ENCODE results near the gene RPL27. TPM values are rescaled to one million over a fixed set of nuclear protein-coding genes. Genes with fewer than 3 reads are reported as not detected.

Gene RPL27
- total RNA-seq, 1 donor from 2014 or later, result 1,032 TPM

- Mint-ChIP-seq H3K4me1 (ENCODE audit: low read depth, unreplicated experiment) (peaks cover 43% of the 10 kb centered on the region), H3K27me3 (ENCODE audit: low read depth, unreplicated experiment) (no peaks in the 10 kb centered on the region), H3K4me3 (ENCODE audit: unreplicated experiment) (no peak overlapping the region), H3K9me3 (ENCODE audit: unreplicated experiment) (no peaks in the 10 kb centered on the region), H3K27ac (ENCODE audit: unreplicated experiment) (no peak overlapping the region), H3K36me3 (ENCODE audit: low read depth, unreplicated experiment) (peaks cover 11% of the 10 kb centered on the region)
- H2AFZ ChIP-seq (ENCODE audit: low read depth, low read length), result no peak overlapping the region
- DNase-seq (ENCODE audit: low read depth), result no peak
- no peak overlapping the region for H3K9ac ChIP-seq (ENCODE audit: low read length)
- peaks cover 32% of the 10 kb centered on the region for H4K20me1 ChIP-seq (ENCODE audit: insufficient read depth, low read length)
- H3K4me1 ChIP-seq (ENCODE audit: insufficient read depth, low read length), result peaks cover 20% of the 10 kb centered on the region
- H3K9me3 ChIP-seq (ENCODE audit: insufficient read depth, low read depth, low read length), result no peaks in the 10 kb centered on the region
- no peak for FAIRE-seq
- TF ChIP-seq EZH2 (IDR thresholded peaks at IDR 0.05; ENCODE audit: insufficient read depth, low read length) (no peak), CTCF (IDR thresholded peaks at IDR 0.05; ENCODE audit: insufficient read depth, low read depth, low read length) (no peak)
- peak overlapping the region; percentile 22 for H3K4me2 ChIP-seq (ENCODE audit: low read length)
- peaks cover 42% of the 10 kb centered on the region for H3K79me2 ChIP-seq (ENCODE audit: insufficient read depth, low read length)
- H3K36me3 ChIP-seq (ENCODE audit: insufficient read depth, low read length), result peaks cover 8% of the 10 kb centered on the region
- H3K27ac ChIP-seq (ENCODE audit: low read depth, low read length), result no peak overlapping the region
- no peaks in the 10 kb centered on the region for H3K27me3 ChIP-seq (ENCODE audit: insufficient read depth, low read length)
- H3K4me3 ChIP-seq (ENCODE audit: insufficient read depth, low read depth, low read length), result no peak overlapping the region
Measured at GRCh38 chr17:43018932-43019331, 20.7 kb downstream of the RPL27 start.

- Histone ChIP-seq H3K27me3 (ENCODE audit: insufficient read depth, low read length) (no peaks in the 10 kb centered on the region), H3K4me3 (ENCODE audit: insufficient read depth, low read depth, low read length) (no peak overlapping the region), H4K20me1 (ENCODE audit: insufficient read depth, low read length) (peaks cover 29% of the 10 kb centered on the region), H3K4me2 (ENCODE audit: low read length) (peak overlapping the region; percentile 90), H3K79me2 (ENCODE audit: insufficient read depth, low read length) (peaks cover 42% of the 10 kb centered on the region), H3K4me1 (ENCODE audit: insufficient read depth, low read length) (peaks cover 23% of the 10 kb centered on the region), H3K36me3 (ENCODE audit: insufficient read depth, low read length) (peaks cover 8% of the 10 kb centered on the region), H3K27ac (ENCODE audit: low read depth, low read length) (no peak overlapping the region), H3K9ac (ENCODE audit: low read length) (no peak overlapping the region), H2AFZ (ENCODE audit: low read depth, low read length) (no peak overlapping the region), H3K9me3 (ENCODE audit: insufficient read depth, low read depth, low read length) (no peaks in the 10 kb centered on the region)
- Mint-ChIP-seq H3K27me3 (ENCODE audit: low read depth, unreplicated experiment) (no peaks in the 10 kb centered on the region), H3K4me1 (ENCODE audit: low read depth, unreplicated experiment) (peaks cover 43% of the 10 kb centered on the region), H3K36me3 (ENCODE audit: low read depth, unreplicated experiment) (peaks cover 11% of the 10 kb centered on the region), H3K4me3 (ENCODE audit: unreplicated experiment) (peak overlapping the region; percentile 97), H3K27ac (ENCODE audit: unreplicated experiment) (peak overlapping the region; percentile 77), H3K9me3 (ENCODE audit: unreplicated experiment) (no peaks in the 10 kb centered on the region)
- DNase-seq (ENCODE audit: low read depth) (no peak), FAIRE-seq (no peak)
- TF ChIP-seq EZH2 (IDR thresholded peaks at IDR 0.05; ENCODE audit: insufficient read depth, low read length), result no peak
- TF ChIP-seq CTCF (IDR thresholded peaks at IDR 0.05; ENCODE audit: insufficient read depth, low read depth, low read length), result no peak
Measured at GRCh38 chr17:43019418-43019817, 21.2 kb downstream of the RPL27 start.

- peak overlapping the region; percentile 97 for H3K4me3 Mint-ChIP-seq (ENCODE audit: unreplicated experiment)
- Histone ChIP-seq H3K27ac (ENCODE audit: low read depth, low read length) (no peak overlapping the region), H3K4me1 (ENCODE audit: insufficient read depth, low read length) (peaks cover 28% of the 10 kb centered on the region), H3K36me3 (ENCODE audit: insufficient read depth, low read length) (peaks cover 6% of the 10 kb centered on the region), H3K79me2 (ENCODE audit: insufficient read depth, low read length) (peaks cover 42% of the 10 kb centered on the region), H3K4me2 (ENCODE audit: low read length) (peak overlapping the region; percentile 90), H3K9ac (ENCODE audit: low read length) (no peak overlapping the region), H2AFZ (ENCODE audit: low read depth, low read length) (no peak overlapping the region), H3K4me3 (ENCODE audit: insufficient read depth, low read depth, low read length) (no peak overlapping the region), H3K27me3 (ENCODE audit: insufficient read depth, low read length) (no peaks in the 10 kb centered on the region), H4K20me1 (ENCODE audit: insufficient read depth, low read length) (peaks cover 26% of the 10 kb centered on the region), H3K9me3 (ENCODE audit: insufficient read depth, low read depth, low read length) (no peaks in the 10 kb centered on the region)
- H3K4me1 Mint-ChIP-seq (ENCODE audit: low read depth, unreplicated experiment), result peaks cover 37% of the 10 kb centered on the region
- H3K9me3 Mint-ChIP-seq (ENCODE audit: unreplicated experiment), result no peaks in the 10 kb centered on the region
- H3K36me3 Mint-ChIP-seq (ENCODE audit: low read depth, unreplicated experiment), result peaks cover 11% of the 10 kb centered on the region
- DNase-seq (ENCODE audit: low read depth) (no peak), FAIRE-seq (no peak)
- no peaks in the 10 kb centered on the region for H3K27me3 Mint-ChIP-seq (ENCODE audit: low read depth, unreplicated experiment)
- TF ChIP-seq EZH2 (IDR thresholded peaks at IDR 0.05; ENCODE audit: insufficient read depth, low read length), result no peak
- TF ChIP-seq CTCF (IDR thresholded peaks at IDR 0.05; ENCODE audit: insufficient read depth, low read depth, low read length), result no peak
- peak overlapping the region; percentile 77 for H3K27ac Mint-ChIP-seq (ENCODE audit: unreplicated experiment)
Measured at GRCh38 chr17:43020030-43020621, 21.9 kb downstream of the RPL27 start.
